AG10803 (cell line): Measurements from ENCODE around the gene PEX14.

Experiments used
- DNase-seq: peaks from one replicate; pipeline ENCODE4 v3.0.0; 2010; ENCODE audit warnings: low read depth
- H3K4me3 ChIP-seq: 2 replicates; pipeline ENCODE4 v1.5.1; 2011; ENCODE audit warnings: mild to moderate bottlenecking, low read length, control low read depth
- CTCF ChIP-seq: conservative IDR thresholded peaks from 2 replicates; pipeline ENCODE4 v1.5.1; 2011; ENCODE audit warnings: mild to moderate bottlenecking, low read length, control low read depth, inconsistent platforms

PEX14 gene

GRCh38 chr1:10514490-10515235 lies 39.9 kb downstream of the PEX14 start:
- TF ChIP-seq CTCF = peak; percentile 84
- peak; percentile 50 for DNase-seq
- no peak overlapping the region for H3K4me3 ChIP-seq

GRCh38 chr1:10515301-10515975 lies 40.7 kb downstream of the PEX14 start:
- TF ChIP-seq CTCF = no peak
- no peak overlapping the region for H3K4me3 ChIP-seq
- no peak for DNase-seq

- H3K4me3 ChIP-seq = no peak overlapping the region
- no peak for DNase-seq
- TF ChIP-seq CTCF = no peak
Observed at GRCh38 chr1:10515976-10516750, 41.4 kb downstream of the PEX14 start.

GRCh38 chr1:10516925-10517676 lies 42.4 kb downstream of the PEX14 start:
- TF ChIP-seq CTCF = no peak
- no peak for DNase-seq
- H3K4me3 ChIP-seq = no peak overlapping the region

GRCh38 chr1:10517677-10517982 lies 42.9 kb downstream of the PEX14 start:
- TF ChIP-seq CTCF = no peak
- no peak overlapping the region for H3K4me3 ChIP-seq
- no peak for DNase-seq

- no peak overlapping the region for H3K4me3 ChIP-seq
- DNase-seq = no peak
- TF ChIP-seq CTCF = no peak
Observed at GRCh38 chr1:10519016-10519417, 44.3 kb downstream of the PEX14 start.
